ENCODE results near the gene HENMT1.
"Not testable (repeated sequence)": the region's sequence is repeated elsewhere in the genome, so short reads cannot be mapped to it uniquely, and the experiment has no call there.

The HENMT1 gene

DNA sequence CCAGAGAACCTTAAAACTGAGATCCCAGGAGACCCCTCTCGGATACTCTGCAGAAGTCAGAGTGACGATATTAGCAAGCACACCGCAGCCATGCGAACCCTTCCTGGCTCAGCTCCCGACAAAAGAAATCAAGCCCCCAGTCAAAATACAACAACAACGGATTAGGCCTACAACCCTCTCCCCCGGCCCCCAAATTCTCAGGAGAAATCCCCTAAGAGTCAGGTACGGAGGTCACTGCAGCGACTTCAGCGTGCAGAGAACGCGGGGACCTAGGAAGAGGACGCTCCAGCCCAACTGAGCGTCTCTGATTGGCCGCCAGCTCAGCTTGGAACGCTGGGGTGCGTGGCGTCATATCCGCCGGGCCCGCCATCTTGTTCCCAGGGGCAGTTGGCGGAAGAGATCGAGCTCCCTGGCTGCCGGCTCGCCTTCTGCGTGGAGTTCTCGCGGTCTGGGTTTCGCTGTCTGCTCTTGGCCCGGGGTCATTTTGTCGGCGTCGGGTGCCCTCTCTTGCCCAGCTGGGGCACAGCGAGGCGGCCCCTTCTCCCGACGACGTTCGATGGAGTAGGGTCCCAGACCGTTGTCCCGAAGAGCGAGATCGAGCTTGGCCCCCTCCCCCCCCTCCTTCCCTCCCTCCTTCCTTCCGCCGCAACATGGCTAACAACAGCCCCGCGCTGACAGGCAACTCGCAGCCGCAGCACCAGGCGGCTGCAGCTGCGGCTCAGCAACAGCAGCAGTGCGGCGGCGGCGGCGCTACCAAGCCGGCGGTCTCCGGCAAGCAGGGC lies 31.2 kb upstream of the HENMT1 start, which contains the start of gene PRPF38B:
Gene PRPF38B, plus strand, starts transcription at position 369 of the 782 bp plus-strand sequence. Its CDS starts 282 bp downstream, at position 651.
- no peaks in the 10 kb centered on the region for H3K27me3 Mint-ChIP-seq
- peaks cover 45% of the 10 kb centered on the region for H3K36me3 Mint-ChIP-seq (ENCODE audit: insufficient read depth)
- DNase-seq (ENCODE audit: low spot score in 2 of 2): peak; percentile 84 to 89
- H3K4me1 Mint-ChIP-seq: peaks cover 42% of the 10 kb centered on the region
- peak within 1 kb of the TSS; percentile 97 for H3K27ac Mint-ChIP-seq (ENCODE audit: low read depth)
- no peaks in the 10 kb centered on the region for H3K9me3 Mint-ChIP-seq
- H3K4me3 Mint-ChIP-seq: peak within 1 kb of the TSS; percentile 85
- peak; percentile 83 for ATAC-seq (replicated peaks; ENCODE audit: extremely low read depth, poor library complexity, severe bottlenecking)

DNA sequence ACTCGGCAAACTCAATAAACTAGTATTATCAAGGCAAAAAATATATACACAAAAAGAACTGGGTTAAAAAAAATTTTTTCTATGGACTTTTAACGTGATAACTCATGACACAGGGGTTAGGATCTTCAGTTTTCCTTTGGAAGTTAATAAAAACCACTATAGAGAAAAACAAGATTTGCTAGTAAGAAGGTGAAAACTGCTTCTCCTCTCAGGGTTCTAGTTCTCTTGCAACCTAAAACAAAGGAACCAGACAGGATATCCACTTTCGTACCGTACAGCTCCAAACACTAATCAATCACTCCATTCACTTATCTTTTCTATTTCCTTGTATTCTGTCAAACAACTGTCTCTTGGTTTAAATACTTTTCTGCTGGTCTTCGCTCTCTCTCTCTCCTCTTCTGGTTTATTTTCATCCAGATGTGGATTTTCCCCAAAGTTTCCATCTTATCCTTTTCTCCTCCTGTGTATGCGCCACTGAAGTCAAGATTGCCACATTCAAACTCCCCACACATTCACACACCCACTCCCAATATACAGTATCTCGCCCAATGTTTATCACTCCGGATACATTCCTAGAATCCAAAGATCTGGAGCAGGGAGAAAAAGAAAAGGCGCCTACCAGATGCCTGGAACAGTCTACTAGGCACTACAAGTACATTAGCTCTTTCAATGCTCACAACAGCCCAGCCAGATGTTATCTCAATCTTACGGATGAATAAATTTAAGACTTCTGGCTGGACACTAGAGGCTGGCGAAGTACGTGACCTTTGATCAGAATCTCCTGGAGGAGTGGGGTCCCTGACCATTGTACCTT lies 30.4 kb upstream of the HENMT1 start:
- DNase-seq (ENCODE audit: low spot score in 2 of 2): no peak
- ATAC-seq (replicated peaks; ENCODE audit: extremely low read depth, poor library complexity, severe bottlenecking): no peak
- H3K9me3 Mint-ChIP-seq: no peaks in the 10 kb centered on the region
- H3K4me3 Mint-ChIP-seq: peak overlapping the region; percentile 85
- peaks cover 42% of the 10 kb centered on the region for H3K4me1 Mint-ChIP-seq
- H3K27ac Mint-ChIP-seq (ENCODE audit: low read depth): peak overlapping the region; percentile 97
- H3K27me3 Mint-ChIP-seq: no peaks in the 10 kb centered on the region
- H3K36me3 Mint-ChIP-seq (ENCODE audit: insufficient read depth): peaks cover 37% of the 10 kb centered on the region

DNA sequence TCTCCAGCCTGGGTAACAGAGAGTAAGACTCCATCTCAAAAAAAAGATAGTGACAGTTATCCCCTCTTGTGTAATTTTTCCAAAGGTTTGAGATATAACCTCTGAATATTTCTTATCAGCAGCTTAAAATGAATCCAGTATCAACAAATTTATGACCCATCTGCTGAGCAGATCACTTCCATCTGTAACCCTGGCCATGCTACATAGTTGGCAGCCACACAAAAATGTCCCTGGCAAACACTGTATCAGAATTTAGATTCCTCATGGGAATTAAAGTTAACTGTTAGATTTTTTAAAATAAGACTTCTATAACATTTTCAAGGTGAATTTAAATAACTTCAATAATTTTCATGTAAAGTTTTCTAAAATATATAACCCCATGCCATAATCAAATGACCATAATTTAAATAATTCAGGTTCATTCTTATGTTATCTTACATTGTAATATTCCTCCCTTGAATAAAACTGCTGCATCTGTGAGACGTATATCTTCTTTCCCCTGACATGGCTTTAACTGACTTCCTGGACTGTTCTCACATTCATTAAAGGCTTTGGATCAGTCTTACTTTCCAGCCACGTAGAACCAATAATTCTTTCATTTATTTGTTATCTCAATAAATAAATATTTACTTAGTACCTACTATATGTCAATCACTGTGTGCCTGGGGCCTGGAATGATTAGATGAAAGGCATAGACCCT lies 25.9 kb upstream of the HENMT1 start:
- no peak for DNase-seq (ENCODE audit: low spot score in 2 of 2)
- peaks cover 9% of the 10 kb centered on the region for H3K36me3 Mint-ChIP-seq (ENCODE audit: insufficient read depth)
- no peak overlapping the region for H3K4me3 Mint-ChIP-seq
- peaks cover 16% of the 10 kb centered on the region for H3K4me1 Mint-ChIP-seq
- H3K9me3 Mint-ChIP-seq: no peaks in the 10 kb centered on the region
- ATAC-seq (replicated peaks; ENCODE audit: extremely low read depth, poor library complexity, severe bottlenecking): no peak
- H3K27ac Mint-ChIP-seq (ENCODE audit: low read depth): no peak overlapping the region
- no peaks in the 10 kb centered on the region for H3K27me3 Mint-ChIP-seq

DNA sequence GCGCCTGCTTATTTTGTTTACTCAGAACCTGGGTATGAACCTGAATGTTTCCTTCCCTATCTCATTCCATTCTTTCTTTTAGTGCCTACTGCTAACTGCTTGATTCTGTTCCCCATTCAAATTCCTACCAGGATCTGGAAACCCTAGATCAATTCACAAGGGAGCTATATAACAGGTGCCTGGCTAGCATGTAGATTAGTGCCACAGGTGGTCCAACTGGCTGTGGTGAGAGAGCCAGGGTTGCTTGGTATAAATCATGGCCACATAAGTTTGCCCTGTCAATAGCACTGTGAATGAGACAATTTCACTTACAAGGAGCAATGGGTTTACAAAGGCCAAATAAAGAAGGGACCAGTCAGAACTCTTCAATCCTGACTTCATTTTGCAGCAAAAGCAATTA lies 24.6 kb upstream of the HENMT1 start:
- Mint-ChIP-seq H3K36me3 (ENCODE audit: insufficient read depth) (peaks cover 2% of the 10 kb centered on the region), H3K4me3 (no peak overlapping the region), H3K9me3 (no peaks in the 10 kb centered on the region), H3K4me1 (peaks cover 3% of the 10 kb centered on the region), H3K27ac (ENCODE audit: low read depth) (no peak overlapping the region), H3K27me3 (no peaks in the 10 kb centered on the region)
- ATAC-seq (replicated peaks; ENCODE audit: extremely low read depth, poor library complexity, severe bottlenecking): no peak
- no peak for DNase-seq (ENCODE audit: low spot score in 2 of 2)

DNA sequence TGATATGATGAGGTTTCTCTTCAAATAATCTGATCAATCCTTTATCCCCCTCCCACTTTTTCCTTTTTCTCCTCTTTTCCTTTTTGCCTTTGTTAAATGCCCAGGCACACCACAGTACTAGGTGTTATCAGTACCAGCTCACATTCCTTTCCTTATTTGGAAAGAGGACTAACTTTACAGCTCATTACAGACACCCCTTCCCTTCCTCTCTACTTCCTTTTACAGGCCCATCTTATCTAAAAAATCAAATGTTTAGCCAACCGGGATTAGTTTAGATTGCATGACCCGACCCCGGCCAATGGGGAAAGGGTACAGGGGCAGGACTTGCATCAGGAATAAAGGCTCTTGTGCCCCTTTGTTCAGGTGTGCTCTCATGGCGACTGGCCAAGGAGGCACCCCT lies 20.8 kb upstream of the HENMT1 start:
- H3K27me3 Mint-ChIP-seq; ATAC-seq (replicated peaks; ENCODE audit: extremely low read depth, poor library complexity, severe bottlenecking); DNase-seq (ENCODE audit: low spot score in 2 of 2); H3K4me1 Mint-ChIP-seq; H3K4me3 Mint-ChIP-seq; H3K9me3 Mint-ChIP-seq; H3K36me3 Mint-ChIP-seq (ENCODE audit: insufficient read depth); H3K27ac Mint-ChIP-seq (ENCODE audit: low read depth): not testable (repeated sequence)

DNA sequence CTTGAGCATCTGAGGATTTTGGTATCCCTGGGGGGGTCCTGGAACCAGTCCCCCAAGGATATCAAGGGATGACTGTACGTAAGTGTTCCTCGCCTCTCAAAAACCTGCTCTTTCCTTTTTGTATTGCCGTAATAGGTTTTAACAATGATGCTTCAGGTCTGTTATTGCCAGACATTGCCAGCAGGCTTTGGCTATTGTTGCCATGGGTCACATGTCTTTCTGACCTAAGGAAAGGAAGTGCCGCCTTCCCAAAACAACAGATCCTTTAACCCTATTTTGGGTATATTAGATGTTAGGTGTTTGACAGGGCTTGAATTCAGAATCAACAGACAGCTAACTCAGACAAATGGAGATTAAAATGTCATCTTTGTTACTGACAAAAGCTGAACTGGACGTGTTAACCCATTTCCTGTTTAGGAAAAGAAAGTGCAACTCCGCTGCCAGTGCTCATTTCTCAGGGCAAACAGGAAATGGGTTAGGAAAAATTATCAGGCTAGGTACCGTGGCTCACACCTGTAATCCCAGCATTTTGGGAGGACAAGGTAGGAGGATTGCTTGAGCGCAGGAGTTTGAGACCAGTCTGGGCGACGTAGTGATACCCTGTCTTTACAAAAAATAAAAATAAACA lies 18.8 kb upstream of the HENMT1 start:
- Mint-ChIP-seq H3K4me1 (peaks cover 5% of the 10 kb centered on the region), H3K27ac (ENCODE audit: low read depth) (no peak overlapping the region), H3K36me3 (ENCODE audit: insufficient read depth) (peaks cover 3% of the 10 kb centered on the region), H3K27me3 (no peaks in the 10 kb centered on the region), H3K9me3 (no peaks in the 10 kb centered on the region), H3K4me3 (no peak overlapping the region)
- ATAC-seq (replicated peaks; ENCODE audit: extremely low read depth, poor library complexity, severe bottlenecking): no peak
- no peak for DNase-seq (ENCODE audit: low spot score in 2 of 2)

DNA sequence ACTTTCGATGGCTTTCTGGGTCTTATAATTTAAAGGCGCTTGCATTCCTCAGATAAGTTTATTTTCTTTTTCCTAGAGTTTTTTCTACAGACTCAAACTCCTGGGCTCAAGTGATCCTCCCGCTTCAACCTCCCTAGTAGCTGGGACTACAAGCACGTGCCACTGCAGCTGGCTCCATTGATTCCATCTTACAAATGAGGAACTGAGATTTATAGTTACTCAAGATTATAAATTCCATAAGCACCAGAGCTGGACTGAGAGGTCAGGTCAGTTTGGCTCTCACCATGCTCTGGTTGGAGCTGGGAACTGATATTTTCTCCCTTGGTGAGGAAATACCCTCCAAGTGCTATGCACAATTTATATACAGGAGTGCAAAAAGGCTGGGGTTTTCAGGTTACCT lies 17.8 kb upstream of the HENMT1 start:
- Mint-ChIP-seq H3K27ac (ENCODE audit: low read depth) (no peak overlapping the region), H3K27me3 (no peaks in the 10 kb centered on the region), H3K9me3 (no peaks in the 10 kb centered on the region), H3K4me3 (no peak overlapping the region), H3K4me1 (peaks cover 5% of the 10 kb centered on the region), H3K36me3 (ENCODE audit: insufficient read depth) (peaks cover 3% of the 10 kb centered on the region)
- ATAC-seq (replicated peaks; ENCODE audit: extremely low read depth, poor library complexity, severe bottlenecking) (no peak), DNase-seq (ENCODE audit: low spot score in 2 of 2) (no peak)

DNA sequence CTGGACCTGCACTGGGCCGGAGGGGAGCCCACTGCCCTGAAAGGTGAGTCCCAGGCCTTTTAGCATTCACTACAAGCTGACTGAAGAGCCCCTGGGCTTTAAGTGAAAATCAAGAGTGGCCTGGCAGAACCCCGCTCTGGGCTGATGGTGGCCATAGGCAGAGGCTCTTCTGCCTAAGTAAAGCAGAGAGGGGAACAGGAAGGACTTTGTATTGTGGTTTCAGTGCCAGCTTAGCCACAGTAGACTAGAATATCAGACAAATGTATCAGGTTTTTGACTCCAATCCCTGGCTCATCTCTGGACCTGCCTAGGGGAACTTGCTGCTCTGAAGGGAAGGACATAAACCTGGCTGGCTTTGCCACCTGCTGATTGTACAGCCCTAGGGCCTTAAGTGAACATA lies 10.2 kb upstream of the HENMT1 start:
- peak overlapping the region; percentile 79 for H3K27ac Mint-ChIP-seq (ENCODE audit: low read depth)
- no peaks in the 10 kb centered on the region for H3K9me3 Mint-ChIP-seq
- DNase-seq (ENCODE audit: low spot score in 2 of 2) (no peak), ATAC-seq (replicated peaks; ENCODE audit: extremely low read depth, poor library complexity, severe bottlenecking) (no peak)
- H3K36me3 Mint-ChIP-seq (ENCODE audit: insufficient read depth): no peaks in the 10 kb centered on the region
- H3K4me3 Mint-ChIP-seq: no peak overlapping the region
- H3K4me1 Mint-ChIP-seq: peaks cover 13% of the 10 kb centered on the region
- H3K27me3 Mint-ChIP-seq: no peaks in the 10 kb centered on the region

DNA sequence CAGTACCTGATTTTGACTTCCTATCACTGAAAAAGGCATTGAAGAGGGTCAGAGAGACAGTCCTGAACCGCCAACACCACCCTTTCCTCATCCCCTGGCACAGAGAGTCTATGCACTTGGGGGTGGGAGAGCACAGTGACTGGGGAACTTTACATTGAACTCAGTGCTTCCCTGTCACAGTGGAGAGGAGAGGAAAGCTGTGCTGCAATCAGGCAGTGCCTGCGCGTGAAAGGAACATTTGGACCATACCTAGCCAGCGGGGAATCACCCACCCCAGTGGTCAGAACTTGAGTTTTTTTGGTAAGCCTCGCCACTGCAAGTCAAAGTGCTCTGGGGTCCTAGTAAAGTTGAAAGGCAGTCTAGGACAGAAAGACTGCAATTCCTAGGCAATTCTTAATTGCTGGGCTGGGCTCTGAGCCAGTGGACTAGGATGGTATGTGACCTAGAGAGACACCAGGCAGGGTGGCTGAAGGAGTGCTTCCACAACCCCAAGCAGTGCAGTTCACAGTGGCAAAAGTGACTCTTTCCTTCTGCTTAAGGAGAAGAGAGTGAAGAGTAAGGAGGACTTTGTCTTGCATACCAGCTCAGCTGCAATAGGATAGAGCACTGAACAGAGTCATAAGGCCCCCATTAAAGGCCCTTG lies 9.4 kb upstream of the HENMT1 start:
- Mint-ChIP-seq H3K27ac (ENCODE audit: low read depth) (no peak overlapping the region), H3K9me3 (no peaks in the 10 kb centered on the region), H3K36me3 (ENCODE audit: insufficient read depth) (no peaks in the 10 kb centered on the region), H3K4me1 (peaks cover 13% of the 10 kb centered on the region), H3K4me3 (no peak overlapping the region), H3K27me3 (no peaks in the 10 kb centered on the region)
- no peak for DNase-seq (ENCODE audit: low spot score in 2 of 2)
- ATAC-seq (replicated peaks; ENCODE audit: extremely low read depth, poor library complexity, severe bottlenecking): no peak

DNA sequence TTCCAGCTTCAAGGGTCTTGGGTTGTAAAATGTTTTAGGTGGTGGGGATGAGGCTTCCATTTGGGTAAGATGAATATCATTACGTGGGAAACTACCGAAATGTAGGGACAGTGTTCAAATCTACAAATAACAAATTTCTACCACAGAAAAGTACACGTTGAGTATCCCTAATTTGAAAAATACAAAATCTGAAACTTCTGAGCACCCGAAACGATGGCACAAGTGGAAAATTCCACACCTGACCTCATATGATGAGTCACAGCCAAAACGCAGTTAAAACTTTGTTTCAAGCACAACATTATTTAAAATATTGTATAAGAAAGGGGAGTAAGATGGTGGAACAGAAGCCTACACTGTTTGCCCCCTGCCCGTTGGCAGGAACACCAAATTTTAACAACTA lies 8.8 kb upstream of the HENMT1 start:
- no peaks in the 10 kb centered on the region for H3K9me3 Mint-ChIP-seq
- no peak overlapping the region for H3K27ac Mint-ChIP-seq (ENCODE audit: low read depth)
- H3K4me1 Mint-ChIP-seq: peaks cover 13% of the 10 kb centered on the region
- H3K27me3 Mint-ChIP-seq: no peaks in the 10 kb centered on the region
- no peak overlapping the region for H3K4me3 Mint-ChIP-seq
- no peak for DNase-seq (ENCODE audit: low spot score in 2 of 2)
- H3K36me3 Mint-ChIP-seq (ENCODE audit: insufficient read depth): no peaks in the 10 kb centered on the region
- no peak for ATAC-seq (replicated peaks; ENCODE audit: extremely low read depth, poor library complexity, severe bottlenecking)

DNA sequence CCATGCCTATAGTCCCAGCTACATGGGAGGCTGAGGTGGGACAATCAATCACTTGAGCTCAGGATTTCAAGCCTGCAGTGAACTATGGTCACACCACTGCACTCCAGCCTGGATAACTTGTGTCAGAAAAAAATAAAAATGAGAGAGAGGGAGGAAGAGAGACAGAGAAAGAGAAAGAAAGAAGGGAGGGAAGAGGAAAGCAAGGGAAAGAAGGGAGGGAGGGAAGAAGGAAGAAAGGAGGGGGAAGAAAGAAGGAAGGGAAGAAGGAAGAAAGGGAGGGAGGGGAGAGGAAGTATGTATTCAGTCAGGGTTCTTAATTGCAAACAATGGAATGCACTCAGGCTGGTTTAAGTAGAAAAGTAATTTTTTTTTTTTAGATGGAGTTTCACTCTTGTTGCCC lies 7.9 kb upstream of the HENMT1 start:
- no peaks in the 10 kb centered on the region for H3K36me3 Mint-ChIP-seq (ENCODE audit: insufficient read depth)
- no peak for DNase-seq (ENCODE audit: low spot score in 2 of 2)
- no peak overlapping the region for H3K27ac Mint-ChIP-seq (ENCODE audit: low read depth)
- no peak for ATAC-seq (replicated peaks; ENCODE audit: extremely low read depth, poor library complexity, severe bottlenecking)
- H3K9me3 Mint-ChIP-seq: no peaks in the 10 kb centered on the region
- H3K4me1 Mint-ChIP-seq: peaks cover 13% of the 10 kb centered on the region
- no peaks in the 10 kb centered on the region for H3K27me3 Mint-ChIP-seq
- no peak overlapping the region for H3K4me3 Mint-ChIP-seq

DNA sequence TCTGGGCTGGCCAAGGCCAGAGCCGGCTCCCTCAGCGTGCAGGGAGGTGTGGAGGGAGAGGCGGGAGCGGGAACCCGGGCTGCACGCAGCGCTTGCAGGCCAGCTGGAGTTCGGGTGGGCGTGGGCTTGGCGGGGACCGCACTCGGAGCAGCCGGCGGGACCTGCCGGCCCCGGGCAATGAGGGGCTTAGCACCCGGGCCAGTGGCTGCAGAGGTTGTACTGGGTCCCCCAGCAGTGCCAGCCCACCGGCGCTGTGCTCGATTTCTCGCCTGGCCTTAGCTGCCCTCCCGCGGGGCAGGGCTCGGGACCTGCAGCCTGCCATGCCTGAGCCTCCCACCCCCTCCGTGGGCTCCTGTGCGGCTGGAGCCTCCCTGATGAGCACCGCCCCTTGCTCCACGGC lies 6.5 kb upstream of the HENMT1 start:
- not testable (repeated sequence) for H3K9me3 Mint-ChIP-seq; H3K27ac Mint-ChIP-seq (ENCODE audit: low read depth); DNase-seq (ENCODE audit: low spot score in 2 of 2); ATAC-seq (replicated peaks; ENCODE audit: extremely low read depth, poor library complexity, severe bottlenecking); H3K36me3 Mint-ChIP-seq (ENCODE audit: insufficient read depth); H3K27me3 Mint-ChIP-seq; H3K4me3 Mint-ChIP-seq
- H3K4me1 Mint-ChIP-seq: peaks cover 22% of the 10 kb centered on the region

Measured in central memory CD8-positive, alpha-beta T cell (primary cell).